NCI-H187 (cell line): ENCODE data around the gene SLC10A3.

ENCODE experiments used
- DNase-seq, 2 experiments: peaks; one replicate each; lab custom pipeline; 2025; lab: John Stamatoyannopoulos, UW

The SLC10A3 gene

GRCh38 chrX:154490414-154491083 is at the start of gene SLC10A3:
SLC10A3 (minus strand) TSS chrX:154490629; CDS start chrX:154488940, 1,689 bp downstream.
- peak; percentile 85 to 97 for DNase-seq

GRCh38 chrX:154539077-154539476 is 48.6 kb upstream of the SLC10A3 start:
- DNase-seq: no peak

DNA sequence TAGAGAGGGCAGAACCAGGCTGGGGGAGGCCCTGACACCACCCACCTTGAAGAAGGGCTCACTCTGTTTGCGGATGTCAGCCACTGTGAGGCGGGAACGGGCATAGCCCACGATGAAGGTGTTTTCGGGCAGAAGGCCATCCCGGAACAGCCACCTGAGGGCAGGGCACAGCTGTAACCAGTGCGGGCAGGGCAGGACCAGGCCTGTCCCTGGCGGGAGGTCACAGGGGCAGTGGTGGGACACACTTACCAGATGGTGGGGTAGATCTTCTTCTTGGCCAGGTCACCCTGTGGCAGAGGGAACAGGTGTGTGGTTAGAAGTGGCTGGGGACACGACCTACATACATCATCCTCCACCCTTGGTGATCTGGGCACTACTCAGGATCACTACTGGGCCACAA is 45.5 kb upstream of the SLC10A3 start:
- DNase-seq: no peak

DNA sequence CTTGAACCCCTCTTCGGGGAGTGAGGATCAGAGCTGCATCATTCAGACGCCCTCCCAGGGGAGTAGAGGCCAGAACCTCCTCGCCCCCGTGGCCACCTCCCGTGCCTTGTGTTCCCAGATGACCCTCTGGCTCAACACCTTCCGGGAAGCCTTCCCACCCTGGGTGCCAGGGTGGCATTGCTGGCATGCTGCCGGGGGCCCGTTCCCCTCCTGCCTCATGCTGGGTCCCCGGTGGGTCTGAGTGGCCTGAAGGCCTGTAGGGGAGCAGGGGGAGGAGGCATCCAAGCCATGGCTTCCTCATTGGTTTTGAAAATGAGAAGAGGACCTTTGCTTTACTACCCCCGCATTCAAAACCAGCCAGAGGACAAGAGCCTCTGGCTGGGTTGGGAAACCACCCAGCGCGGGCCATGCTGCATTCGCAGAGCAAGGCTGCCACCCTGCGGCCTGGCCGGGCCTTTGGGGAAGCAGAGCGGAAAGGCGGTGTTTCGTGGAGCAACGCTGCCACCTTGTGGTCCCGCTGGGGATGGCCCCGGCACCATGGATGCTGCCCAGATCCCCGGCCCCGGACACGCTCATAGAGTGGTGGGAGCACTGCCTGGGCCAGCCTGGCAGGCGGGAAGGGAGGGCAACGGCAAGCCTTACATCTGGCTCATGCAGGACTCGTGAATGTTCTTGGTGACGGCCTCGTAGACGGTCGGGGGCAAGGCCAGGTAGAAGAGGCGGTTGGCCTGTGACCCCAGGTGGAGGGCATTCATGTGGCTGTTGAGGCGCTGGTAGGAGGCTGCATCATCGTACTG is 44.3 kb upstream of the SLC10A3 start:
- peak; percentile 77 to 86 for DNase-seq

DNA sequence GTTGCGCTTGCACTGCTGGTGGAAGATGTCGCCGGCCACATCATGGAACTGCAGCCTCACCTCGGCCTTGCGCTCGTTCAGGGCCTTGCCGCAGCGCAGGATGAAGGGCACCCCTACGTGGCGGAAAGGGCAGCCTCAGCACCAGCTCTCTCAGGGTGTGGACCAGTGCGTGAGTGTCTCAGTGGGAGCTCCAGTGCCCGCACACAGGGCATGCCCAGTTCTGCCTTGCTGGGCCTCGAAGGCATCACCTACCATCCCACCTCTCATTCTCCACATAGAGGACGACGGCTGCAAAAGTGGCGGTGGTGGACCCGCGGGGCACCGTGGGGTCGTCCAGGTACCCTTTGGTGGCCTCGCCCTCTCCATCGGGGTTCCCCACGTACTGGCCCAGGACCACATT is 42.3 kb upstream of the SLC10A3 start:
- DNase-seq: no peak

- DNase-seq: no peak
These were observed 41.2 kb upstream of the SLC10A3 start for GRCh38 chrX:154531626-154532025.

GRCh38 chrX:154530286-154530685 is 39.9 kb upstream of the SLC10A3 start:
- DNase-seq: no peak

- no peak for DNase-seq
These were observed 38.8 kb upstream of the SLC10A3 start for GRCh38 chrX:154529206-154529612.

DNA sequence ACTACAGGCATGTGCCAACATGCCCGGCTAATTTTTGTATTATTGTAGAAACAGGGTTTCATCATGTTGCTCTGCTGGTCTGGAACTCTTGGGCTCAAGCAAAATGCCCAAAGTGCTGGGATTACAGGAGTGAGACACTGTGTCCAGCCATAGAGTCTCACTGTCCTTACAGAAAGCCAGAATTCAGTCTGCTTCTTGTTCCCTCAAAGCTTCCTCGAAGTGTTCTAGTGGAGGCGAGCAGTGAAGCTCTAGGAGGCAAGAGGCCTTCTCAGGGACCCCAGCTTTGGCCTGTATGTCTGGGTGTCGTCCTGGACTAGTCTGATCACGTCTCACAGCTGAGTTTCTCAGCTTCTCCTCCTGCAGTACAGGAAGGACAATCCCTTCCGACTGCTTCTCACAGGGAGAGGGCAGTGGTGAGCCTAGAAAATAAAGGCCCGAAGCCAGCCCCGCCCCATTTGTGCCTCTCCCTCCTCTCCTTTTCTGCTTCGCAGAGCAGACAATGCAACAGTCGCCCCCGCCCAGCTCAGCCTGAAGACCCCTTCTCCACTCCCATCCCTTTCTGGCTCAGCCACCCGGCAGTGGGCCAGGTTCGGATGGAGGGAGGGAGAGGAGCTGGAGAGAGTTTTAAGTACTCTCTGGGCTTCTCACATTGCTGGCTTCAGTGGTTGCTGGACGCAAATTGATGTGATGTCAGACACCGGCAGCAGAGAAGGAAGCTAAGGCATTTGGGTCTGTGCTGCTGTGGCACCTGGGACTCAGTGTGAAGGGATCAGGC is 36.7 kb upstream of the SLC10A3 start:
- DNase-seq: peak; percentile 26 to 60

- no peak for DNase-seq
These were observed 35.4 kb upstream of the SLC10A3 start for GRCh38 chrX:154525606-154526490.

DNA sequence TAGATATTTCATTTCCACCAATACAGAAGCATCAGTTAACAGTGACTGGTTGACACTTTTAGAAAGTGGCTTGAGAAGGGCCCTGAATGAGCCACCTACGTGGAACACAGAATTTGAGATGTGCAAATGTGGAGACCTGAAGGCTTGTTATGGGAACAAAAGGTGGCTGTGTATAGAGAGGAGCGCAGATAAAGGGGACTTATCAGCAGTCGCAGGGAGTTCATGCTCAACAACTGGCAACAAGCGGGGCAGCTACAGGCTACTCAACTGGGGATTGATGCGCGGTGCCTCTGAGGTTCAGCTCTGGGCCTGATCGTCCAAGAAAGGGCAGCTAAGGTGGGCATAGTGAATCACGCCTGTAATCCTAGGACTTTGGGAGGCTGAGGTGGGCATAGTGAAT is 29.0 kb upstream of the SLC10A3 start:
- DNase-seq: no peak

- DNase-seq: no peak
These were observed 26.8 kb upstream of the SLC10A3 start for GRCh38 chrX:154517101-154517781.

- DNase-seq: no peak
These were observed 26.2 kb upstream of the SLC10A3 start for GRCh38 chrX:154516656-154517100.

DNA sequence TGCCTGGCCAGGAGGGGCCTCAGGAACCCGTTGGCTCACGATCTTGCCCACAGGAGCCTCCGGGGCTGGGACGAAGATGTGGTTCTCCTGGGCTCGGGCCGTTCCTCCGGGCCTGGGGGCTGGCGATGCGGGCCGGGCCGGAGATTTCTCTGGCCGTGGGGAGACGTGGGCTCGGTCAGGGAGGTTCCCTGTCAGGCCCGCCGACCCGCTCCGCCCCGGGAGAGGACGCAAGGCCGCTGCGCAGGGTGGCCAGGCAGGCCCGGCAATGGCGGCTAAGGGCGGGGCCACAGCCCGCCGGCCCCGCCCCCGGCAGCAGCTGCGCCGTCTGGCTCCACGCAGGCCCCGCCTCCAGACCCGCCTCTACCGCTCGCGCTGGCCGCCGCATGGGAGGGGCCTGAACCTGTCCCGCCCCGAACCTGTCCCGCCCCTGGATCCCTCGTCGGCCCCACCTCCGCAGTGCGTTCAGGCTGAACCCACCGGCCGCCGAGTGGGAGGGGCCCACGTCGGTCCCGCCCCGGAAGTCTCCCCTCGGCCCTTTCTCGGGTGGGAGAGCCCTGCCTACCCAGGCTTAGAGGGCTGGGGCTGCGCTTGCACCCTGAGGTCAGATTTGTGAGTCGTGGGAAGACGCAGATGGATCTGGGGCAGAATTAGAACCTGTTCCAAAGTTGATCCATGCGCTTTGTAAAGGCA is 25.7 kb upstream of the SLC10A3 start, which contains the start of gene FAM3A:
Gene FAM3A, minus strand, starts transcription at position 267 of the 690 bp plus-strand sequence. CDS start 460 bp downstream, outside the sequence.
- peak; percentile 91 to 94 for DNase-seq

GRCh38 chrX:154515090-154515965 is 24.9 kb upstream of the SLC10A3 start:
- DNase-seq: no peak

GRCh38 chrX:154513716-154514115 is 23.3 kb upstream of the SLC10A3 start:
- no peak for DNase-seq

GRCh38 chrX:154512879-154513553 is 22.6 kb upstream of the SLC10A3 start:
- no peak for DNase-seq

- DNase-seq: no peak
These were observed 21.3 kb upstream of the SLC10A3 start for GRCh38 chrX:154511761-154512160.

- DNase-seq: no peak
These were observed 19.0 kb upstream of the SLC10A3 start for GRCh38 chrX:154509455-154509854.
